Stomach (tissue), 4 donors: ENCODE results near the gene AXIN2.

ENCODE experiments used
- CTCF ChIP-seq, 7 experiments: fragments of 450-650 bp in 4 of 7; fragments of 200-600 bp in 3 of 7; sonication (generic) in 3 of 7; IDR thresholded peaks; one replicate each; pipeline ENCODE4 v1.5.1; 2016 to 2019; ENCODE audit warnings: antibody characterized with exemption in 7 of 7, control low read depth in 2 of 7, mild to moderate bottlenecking in 1 of 7
- POLR2A ChIP-seq, 4 donors: fragments of 450-650 bp; IDR thresholded peaks; one replicate each; pipeline ENCODE4 v1.6.1; 2016; ENCODE audit warnings: antibody characterized with exemption in 4 of 4, control low read depth in 2 of 4, mild to moderate bottlenecking in 1 of 4, moderate library complexity in 1 of 4

- TF ChIP-seq CTCF (IDR thresholded peaks at IDR 0.05) (no peak), POLR2A (IDR thresholded peaks at IDR 0.05) (no peak)
Measured at GRCh38 chr17:65523411-65523810, 38.0 kb downstream of the AXIN2 start.
